Activated CD8-positive, alpha-beta memory T cell treated with anti-CD3 and anti-CD28 coated beads for 48 hours (primary cell): Measurements from ENCODE around the gene ZNF24.

Source experiments
- DNase-seq, 3 experiments: peaks; one replicate each; pipeline ENCODE4 v3.0.0-alpha.2; 2020; ENCODE audit warnings: low read depth in 2 of 3, low spot score in 2 of 3

The ZNF24 gene

DNA sequence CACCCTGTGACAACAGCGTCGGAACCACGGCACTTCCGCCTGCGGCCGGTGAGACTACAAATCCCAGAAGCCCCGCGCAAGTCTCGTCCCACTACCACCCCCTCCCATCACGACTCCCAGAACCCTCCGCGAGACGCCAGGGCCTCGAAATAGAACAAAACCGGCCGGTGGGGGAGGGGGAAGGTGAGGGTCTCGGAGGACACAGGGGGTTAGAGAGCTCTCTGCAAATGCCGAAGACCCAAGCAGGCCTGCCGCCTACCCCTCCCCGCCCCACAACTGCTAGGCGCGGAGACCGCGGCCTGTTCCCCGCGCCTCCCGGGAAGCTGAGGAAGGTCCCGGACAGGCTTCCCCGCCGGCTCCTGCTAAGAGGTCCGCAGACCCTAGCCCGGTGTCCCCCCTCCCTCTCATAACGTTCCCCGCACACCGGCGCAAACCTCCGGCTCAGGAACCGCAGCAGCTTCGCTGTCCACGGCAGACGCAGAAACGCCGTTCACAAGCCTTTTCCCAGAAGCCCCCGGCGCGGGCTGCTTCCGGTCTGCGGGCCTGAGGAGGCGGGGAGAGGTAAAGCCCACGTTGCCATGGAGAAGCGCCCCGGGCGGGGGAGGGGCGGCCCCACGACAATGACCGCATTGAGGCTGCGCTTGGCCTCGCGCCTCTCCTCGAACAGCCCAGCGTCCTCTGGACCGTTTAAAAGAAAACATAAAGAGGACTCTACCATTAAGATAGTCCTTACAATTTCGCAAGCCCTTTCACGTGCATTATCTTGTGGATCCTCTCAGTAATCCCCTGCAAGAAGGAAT, at the start of gene ZNF24:
Gene ZNF24 (minus strand): TSS at position 485 of the 800 bp plus-strand sequence. CDS start 3,770 bp downstream, outside the sequence.
- DNase-seq: peak; percentile 84 to 91 (median 87)

DNA sequence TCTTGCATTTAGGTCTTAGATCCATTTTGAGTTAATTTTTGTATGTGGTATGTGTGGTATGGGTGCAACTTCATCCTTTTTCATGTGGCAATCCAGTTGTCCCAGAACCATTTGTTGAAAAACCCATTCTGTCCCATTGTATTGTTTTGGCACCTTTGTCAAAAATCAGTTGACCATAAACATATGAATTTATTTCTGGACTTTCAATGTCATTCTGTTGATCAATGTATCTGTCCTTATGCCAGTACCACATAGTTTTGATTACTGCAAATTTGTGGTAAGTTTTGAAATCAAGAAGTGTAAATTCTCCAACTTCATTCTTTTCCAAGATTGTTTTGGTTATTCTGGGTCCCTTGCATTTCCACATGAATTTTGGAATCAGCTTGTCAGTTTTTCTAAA, 49.5 kb upstream of the ZNF24 start:
- no peak for DNase-seq

DNA sequence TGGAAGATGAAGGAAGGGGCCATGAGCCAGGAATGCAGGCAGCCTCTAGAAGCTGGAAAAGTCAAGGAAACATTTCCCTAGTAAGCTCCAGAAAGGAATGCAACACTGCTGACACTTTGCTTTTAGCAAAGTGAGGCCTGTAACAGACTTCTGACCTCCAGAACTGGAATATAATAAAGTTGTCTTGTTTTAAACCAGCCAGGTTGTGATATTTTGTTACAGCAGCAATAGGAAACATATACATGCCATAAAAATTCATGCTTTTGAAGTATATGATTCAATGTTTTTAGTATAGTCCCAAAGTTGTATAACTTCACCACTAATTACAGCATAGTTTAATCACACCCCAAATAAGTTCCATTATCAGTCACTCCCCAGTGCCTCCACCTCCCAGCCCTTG, 48.2 kb upstream of the ZNF24 start:
- DNase-seq: no peak

DNA sequence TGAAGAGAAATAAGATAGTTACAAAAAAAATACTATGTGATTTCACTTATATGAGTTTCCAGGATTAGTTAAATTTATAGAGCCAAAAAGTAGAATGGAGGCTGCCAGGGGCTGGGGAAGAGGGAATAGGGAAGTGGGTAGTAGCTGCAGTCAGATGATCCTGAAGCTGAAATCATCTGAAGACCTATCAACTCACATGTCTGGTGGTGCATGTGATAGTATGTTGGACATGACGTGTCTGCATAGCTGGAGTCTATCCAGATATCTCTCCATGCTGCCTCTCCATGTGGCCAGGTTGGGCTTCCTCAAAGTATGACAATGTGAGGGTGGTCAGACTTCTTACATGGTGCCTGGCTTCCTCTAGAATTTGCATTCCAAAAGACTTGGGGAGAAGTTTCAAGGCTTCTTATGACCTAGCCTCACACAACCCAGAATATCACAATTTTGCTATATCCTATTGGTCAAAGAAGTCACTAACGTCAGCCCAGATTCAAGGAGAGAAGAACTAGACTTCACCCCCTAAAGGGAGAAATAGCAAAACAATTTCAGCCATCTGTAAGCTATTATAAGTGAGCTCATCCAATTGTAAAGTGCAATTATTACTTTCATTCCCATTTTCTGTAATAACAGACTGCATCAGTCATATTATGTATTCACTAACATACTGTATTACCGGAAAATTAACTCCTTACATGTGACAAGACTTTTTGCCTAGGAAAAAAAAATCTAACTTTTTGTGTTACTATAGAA, 46.9 kb upstream of the ZNF24 start:
- DNase-seq: no peak

DNA sequence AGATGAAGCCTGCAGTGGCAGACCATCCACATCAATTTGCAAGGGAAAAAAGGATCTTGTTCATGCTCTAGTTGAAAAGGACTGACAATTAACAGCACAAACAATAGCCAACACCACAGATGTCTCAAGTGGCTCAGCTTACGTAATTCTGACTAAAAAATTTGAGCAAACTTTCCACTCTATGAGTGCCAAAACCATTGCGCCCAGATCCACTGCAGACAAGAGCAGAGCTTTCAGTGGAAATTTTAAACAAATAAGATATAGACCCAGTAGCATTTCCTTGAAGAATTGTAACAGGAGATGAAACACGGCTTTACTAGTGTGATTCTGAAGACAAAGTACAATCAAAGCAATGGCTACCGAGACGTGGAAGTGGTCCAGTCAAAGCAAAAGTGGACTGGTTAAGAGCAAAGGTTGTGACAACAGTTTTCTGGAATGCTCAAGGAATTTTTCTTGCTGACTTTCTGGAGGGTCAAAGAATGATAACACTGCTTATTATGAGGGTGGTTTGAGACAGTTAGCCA, 44.9 kb upstream of the ZNF24 start:
- DNase-seq: no peak

DNA sequence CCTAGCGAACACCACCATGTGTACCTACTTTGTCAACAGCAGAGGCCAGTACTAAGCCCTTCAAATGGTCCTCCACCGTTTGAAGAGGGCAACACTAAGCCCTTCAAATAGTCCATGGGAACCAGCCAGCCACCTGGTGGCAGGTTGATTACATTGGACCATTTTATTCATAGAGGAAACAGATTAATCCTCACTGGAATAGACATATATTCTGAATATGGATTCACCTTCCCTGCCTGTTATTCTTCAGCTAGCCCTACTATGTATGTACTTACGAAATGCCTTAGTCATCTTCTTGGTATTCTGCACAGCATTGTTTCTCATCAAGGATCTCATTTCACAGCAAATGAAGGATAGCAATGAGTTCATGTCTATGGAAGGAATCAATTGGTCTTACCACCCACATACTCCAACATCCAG, 42.9 kb upstream of the ZNF24 start:
- DNase-seq: no peak

DNA sequence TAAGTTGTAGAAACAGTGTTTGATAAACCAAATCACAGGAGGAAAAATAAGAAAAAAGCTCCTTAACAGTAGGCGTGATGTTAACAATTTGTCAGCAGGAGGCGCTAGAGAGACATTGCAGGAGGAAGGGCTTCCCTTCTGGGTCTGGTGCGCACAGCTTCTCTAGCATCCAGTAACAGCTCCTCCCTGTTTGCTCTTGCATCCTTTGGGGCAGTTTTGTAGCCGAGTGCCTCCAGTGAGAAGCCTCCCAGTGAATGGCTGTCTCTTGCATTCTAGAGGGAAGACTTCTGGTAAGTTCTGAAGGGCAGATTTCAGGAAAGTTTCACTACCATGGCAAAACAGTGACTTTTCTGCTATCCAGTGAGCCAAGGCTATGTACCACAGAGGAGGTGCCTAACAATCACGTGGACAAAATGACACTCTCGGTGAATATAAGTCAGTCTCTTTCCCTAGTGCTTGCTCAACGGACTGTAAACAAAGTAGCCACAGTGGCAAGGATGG, 42.4 kb upstream of the ZNF24 start:
- peak in 1 of 3 experiments; percentile 27 for DNase-seq

DNA sequence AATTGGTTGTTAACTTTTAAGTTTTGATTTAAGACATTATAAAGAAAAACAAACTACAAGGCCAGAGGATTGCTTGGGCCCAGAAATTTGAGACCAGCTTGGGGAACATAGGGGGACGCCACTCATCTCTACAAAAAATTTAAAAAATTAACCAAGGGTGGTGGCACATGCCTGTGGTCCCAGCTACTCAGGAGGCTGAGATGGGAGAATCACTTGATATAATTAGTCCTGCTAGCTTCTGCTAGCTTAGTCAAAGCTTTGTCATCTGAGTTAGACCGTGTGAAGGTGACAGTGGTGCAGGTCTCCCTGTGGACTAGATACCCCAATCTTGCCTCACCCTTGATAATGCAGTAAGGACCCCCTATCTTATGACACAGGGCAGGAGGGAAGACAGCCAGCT, 38.9 kb upstream of the ZNF24 start:
- no peak for DNase-seq

DNA sequence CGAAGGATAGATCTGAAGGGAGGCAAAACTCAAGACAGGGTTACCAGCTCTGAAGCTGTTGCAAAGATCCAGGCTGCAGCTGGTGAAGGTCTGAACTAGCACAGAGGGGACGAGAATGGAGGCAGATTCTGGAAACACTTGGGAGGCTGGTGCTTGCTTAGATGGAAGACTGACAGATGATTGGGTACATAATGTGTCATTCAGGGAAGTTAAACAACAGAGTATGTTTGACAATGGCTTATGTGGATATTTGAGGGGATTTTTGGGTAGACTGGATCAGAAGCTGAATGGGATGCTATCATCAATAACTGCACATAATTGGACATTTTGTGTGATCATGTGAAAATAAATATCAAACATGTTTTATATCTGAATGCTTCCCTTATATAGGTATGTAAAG, 35.2 kb upstream of the ZNF24 start:
- no peak for DNase-seq

DNA sequence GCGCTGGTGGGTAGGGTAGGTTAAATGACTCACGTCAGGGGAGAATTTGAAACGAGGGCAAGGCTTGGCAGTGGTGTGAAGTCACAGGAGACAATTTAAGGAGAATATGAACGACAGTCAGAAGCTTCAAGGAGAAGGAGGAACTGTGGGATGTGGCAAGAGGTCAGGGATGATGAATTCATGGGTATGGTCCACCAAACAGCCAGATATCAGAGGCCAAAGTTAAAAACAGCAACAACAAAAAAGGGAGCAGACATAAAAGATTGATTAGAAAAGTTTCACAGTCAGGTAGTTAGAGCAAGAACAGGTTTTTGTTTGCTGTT, 34.3 kb upstream of the ZNF24 start:
- no peak for DNase-seq

DNA sequence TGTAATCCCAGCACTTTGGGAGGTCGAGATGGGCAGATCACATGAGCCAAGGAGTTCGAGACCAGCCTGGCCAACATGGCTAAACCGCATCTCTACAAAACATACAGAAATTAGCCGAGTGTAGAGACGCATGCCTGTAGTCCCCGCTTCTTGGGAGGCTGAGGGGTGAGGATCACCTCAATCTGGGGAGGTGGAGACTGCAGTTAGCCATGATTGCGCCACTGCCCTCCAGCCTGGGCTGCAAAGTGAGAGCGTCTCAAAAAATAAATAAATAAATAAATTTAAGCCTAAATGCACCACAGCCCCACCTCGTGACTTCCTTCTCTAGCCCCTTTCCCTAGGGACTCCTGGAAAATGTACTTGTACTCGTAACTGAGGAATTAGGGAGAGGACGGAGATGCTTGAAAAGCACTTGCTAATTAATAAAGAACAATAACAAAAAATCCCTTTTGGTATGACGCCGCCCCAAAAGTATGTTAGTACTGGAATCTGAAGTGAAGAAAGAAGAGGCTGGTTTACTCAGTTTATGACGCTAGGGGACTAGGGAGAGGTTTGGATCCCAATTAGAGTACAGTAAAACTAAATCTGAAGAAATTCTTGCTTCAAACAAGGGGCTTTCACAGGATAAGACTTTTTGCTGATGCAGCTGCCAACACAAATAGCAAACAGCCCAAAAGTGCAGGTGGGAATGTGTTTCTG, 33.8 kb upstream of the ZNF24 start:
- DNase-seq: no peak

DNA sequence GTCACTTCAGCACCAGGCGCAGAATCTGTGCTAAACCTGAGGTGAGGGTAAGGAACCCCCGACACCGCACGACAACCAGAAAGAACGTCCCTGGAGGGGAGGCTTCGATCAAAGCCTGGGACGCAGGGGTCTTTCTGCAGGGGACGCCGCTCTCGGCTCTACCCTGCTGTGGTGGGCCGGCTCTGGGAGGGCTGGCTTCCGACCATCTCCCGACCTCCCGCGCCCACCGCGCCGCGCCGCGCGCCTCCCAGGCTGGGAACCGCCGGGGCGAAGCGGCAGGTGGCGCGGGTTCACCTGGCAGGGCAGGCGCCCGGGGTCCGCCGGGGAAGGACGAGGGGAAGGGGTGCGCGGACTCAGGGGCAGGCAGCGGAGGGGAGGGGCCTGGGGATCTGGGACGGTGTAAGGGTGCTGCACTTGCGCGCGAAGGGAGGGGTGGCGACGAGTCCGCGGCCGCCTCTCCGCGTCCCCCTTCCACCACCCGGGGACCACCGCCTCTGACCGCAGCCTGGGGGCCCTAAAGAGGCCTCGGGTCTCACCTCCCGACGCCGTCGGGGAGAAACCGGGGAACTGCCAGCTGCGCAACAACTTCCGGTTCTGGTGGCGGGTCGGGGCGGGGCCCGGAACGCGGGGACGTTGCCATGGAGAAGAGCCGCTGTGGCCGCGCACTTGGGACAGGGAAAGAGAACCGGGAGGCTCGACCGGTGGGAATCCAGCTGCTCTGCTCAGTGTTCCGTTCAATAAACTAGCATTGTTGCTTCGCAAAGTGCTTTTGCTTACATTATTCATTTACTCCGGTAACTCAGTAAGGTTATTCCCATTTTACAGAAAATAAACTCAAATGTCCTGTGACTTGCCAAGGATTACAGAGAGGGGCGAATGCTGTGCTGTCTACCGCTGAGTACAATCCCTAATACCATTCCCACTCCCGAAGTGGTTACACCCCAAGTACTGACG, 32.8 kb upstream of the ZNF24 start, which contains the start of gene ZNF396:
Gene ZNF396 (minus strand): TSS at position 596 of the 954 bp plus-strand sequence. CDS start 3,045 bp downstream, outside the sequence.
- peak in 2 of 3 experiments; percentile 29 to 40 for DNase-seq

DNA sequence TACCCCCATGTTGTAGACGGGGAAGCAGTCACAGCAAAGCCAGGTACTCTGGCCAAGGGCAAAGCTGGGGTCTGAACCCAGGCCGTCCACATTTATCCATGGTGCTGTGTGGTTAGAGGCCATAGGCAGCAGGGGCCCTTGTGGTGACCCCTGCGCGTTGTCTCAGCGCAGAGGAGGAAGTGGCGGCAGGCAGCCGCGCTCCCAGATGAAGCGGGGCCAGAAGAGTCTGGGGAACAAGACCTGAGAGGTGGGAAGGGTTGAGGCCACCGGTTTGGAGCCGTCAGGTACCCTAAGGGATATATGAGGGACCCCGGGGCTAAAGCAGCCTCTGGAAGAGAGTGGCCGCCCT, 32.1 kb upstream of the ZNF24 start:
- DNase-seq: no peak

DNA sequence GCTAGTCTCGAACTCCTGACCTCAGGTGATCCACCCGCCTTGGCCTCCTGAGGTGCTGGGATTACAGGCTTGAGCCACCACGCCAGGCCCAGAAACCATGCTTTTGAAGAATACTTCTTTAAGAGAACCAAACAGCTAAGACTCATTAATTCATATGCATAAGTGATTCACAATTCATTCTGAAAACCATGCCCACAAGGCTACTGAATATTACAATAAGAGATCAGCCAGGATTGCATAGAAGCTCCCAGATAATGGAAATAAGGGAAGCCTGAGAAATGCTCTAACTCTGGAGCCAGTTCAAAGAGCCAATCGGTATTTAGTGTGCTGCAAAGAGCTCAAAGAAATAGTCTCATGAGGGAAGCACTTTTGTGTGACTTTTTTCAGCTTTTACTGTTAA, 30.5 kb upstream of the ZNF24 start:
- DNase-seq: no peak

DNA sequence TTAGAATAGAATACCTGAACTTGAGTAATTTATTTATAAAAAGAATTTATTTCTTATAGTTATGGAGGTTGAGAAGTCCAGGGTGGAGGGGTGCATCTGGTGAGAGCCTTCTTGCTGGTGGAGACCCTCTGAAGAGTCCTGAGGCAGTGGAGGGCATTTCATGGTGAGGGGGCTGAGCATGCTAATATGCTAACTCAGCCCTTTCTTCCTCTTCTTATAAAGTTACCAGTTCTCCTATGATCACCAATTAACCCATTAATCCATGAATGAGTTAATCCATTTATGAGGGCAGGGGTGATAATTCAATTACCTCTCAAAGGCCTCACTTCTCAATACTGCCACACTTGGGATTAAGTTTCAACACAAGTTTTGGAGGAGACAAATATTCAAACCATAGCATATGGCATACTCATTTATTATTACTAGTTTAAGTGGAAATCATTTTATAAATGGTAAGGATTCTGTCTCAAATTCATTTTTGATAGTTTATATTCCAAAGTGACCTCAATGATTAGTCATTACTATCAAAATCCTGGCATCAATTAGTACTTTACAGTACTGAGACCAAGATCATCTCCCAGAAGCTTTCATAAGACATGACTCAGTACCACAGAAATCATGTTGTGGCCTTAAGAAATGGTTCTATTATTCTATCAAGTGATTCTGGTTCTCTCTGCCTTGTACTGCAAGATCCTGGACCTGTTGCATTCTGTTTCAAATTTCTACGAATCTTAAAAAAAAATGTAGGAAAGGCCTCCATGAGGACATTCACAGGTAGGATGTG, 27.4 kb upstream of the ZNF24 start:
- DNase-seq: no peak

DNA sequence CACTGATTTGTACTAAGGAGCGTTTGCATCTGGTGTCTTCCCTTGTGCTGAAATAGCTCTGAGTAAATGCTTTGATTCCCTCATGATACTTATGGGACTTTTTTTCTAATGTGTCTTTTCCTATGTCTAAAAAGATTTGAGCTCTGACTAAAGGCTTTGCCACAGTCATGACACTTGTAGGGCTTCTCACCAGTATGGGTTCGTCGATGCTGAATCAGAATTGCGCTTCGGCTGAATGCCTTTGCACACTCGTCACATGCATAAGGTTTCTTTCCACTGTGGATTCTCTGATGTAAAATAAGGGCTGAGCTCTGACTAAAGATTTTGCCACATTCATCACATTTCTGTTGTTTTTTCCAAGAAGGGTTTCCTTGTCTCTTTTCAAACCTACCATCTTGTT, 24.9 kb upstream of the ZNF24 start:
- no peak for DNase-seq

DNA sequence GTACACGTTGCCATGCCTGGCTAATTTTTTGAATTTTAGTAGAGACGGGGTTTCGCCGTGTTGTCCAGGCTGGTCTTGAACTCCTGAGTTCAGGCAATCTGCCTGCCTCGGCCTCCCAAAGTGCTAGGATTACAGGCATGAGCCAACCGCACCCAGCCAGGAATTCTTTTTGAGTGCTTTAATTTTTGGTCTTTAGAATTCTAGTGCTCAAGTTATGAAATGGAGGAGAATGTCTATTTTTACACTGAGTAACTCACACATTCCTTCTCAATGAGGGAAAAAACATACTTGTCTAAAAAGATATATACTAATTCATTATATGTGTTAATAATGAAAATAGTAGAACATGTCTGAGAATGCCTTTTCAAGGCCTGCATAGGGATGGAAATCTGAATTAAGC, 24.4 kb upstream of the ZNF24 start:
- DNase-seq: no peak

DNA sequence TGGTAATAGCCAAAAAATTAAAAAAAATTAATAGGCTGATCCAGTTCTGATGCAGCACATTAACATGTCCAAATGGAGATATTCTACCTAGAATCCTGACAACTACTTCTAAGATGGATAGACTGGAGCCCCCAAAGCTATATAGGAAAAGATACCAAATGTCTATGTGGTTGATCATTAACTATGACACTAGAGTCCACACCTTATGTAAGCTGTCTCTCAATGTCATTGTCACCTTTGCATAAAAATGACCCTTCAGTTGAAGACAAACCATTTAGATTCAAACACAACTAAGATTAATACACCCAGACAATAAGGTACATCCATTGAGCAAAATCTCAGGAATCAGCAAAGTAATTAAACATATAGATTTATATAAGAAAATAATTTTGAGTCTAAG, 18.3 kb upstream of the ZNF24 start:
- DNase-seq: no peak

DNA sequence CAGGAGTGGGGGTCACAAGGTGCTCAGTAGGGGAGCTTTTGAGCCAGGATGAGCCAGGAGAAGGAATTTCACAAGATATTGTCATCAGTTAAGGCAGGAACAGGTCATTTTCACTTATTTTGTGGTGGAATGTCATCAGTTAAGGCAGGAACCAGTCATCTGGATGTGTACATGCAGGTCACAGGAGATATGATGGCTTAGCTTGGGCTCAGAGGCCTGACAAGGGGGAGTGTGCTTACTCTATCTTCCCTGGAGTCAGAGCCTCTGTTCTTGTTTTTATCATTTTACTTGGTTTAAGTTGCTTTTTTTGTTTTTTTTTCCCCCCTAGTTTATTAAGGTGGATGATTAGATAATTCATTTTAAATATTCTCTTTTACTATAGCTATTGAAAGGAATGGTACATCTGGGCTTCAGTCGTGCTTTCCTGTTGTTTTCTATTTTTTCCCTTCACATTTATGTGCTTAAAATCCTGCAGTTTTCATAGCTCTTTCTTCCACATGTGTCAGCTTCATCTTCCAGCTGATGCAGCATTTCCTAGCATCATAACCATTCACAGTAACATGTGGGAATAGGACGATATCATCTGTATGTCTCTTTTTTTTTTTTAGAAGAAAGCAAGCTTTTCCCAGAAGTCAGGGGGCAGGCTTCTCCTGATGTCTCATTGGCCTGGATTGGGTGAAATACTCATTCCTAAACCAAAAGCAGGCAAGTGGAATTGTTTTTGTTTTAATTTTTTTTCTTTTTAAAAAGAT, 17.5 kb upstream of the ZNF24 start:
- DNase-seq: no peak
